ENCODE results near the gene ATG9B. TPM values are rescaled to one million over a fixed set of nuclear protein-coding genes. Genes with fewer than 3 reads are reported as not detected.
A peak's percentile ranks its signal among the peaks of the same experiment; 100 is the strongest.

ATG9B gene
- total and polyA plus RNA-seq, 2 of the 13 experiments (the other 11 are each of a cell fraction or from before 2014, with no cell fraction given): 0.24 TPM; not detected in 1

DNA sequence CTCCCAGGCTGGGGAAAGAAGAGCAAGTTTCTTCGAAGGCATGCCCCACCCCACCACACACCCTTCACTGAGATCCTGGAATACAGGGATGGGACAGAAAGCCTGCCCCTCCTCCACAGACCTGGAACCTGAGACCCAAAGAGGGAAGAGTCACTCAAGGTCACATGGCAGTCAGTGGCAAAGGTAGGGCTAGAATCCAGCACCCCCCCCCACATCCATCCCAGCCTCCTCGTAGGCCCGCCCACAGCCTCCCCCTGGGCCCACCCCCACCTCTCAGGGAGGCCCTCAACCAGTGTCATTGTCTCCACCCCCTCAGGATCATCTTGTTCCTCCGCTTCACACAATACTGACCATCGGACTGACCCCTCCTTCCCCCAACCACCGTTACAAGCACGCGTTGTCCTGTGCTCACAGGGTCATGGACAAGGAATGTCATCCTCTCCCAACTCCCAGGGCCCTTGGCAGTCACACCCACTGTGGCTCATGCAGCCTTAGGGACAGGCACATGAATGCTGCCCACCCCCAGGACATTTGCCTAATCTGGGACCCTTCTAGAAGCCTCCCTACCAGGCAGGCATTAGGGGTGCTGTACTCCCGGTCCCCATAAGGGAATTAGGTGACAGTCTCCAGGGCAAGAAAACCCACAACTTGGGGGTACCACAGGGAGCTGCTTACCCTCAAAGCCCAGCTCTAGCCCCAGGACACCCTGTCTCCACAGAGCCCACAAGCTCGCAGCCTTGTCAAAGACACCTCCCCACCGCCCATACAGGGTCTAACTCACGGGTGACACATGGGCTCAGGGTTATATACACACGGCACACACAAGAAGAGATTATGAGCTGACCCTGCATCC lies 47.5 kb downstream of the ATG9B start:
- POLR2A ChIA-PET: no interaction called here
- peaks cover 5% of the 10 kb centered on the region; the same call in 1 of the 2 replicates for H4K20me1 ChIP-seq (ENCODE audit: insufficient read depth, low read length)
- H3K79me2 ChIP-seq (ENCODE audit: insufficient read depth, low read length): no peaks in the 10 kb centered on the region
- H3K27ac ChIP-seq (ENCODE audit: extremely low read length, insufficient read depth, low read length): no peak overlapping the region
- H3K9ac ChIP-seq (ENCODE audit: insufficient read depth, low read depth, low read length): no peak overlapping the region
- H3K9me3 ChIP-seq (ENCODE audit: low read length): no peaks in the 10 kb centered on the region
- H3K27me3 ChIP-seq (ENCODE audit: control insufficient read depth in 1 of 2, insufficient read depth in 2 of 2, low read length in 2 of 2): peaks cover 16 to 74% of the 10 kb centered on the region in 2 experiments
- peaks cover 37% of the 10 kb centered on the region for H3K4me1 ChIP-seq (ENCODE audit: insufficient read depth, low read length)
- H2AFZ ChIP-seq (ENCODE audit: low read length): no peak overlapping the region
- in situ Hi-C loops (cut with HindIII; ENCODE audit: extremely low pct_ligation_motif_present, low pct_unique_long_range_greater_than_20kb) (no loop called here), intact Hi-C loops (cut with micrococcal nuclease; ENCODE audit: unreplicated experiment) (no loop called here)
- FAIRE-seq (no peak), ATAC-seq (no peak), DNase-seq (ENCODE audit: low spot score) (no peak)
- peak; percentile 90; the same call in 1 of the 2 replicates for TF ChIP-seq EZH2 (conservative IDR thresholded peaks at IDR 0.05; ENCODE audit: low read depth, low read length)
- no peak for TF ChIP-seq ZNF383 (CRISPR knock-in tag; IDR thresholded peaks at IDR 0.05; ENCODE audit: borderline replicate concordance)
- no peak for TF ChIP-seq ZNF780A (CRISPR knock-in tag; IDR thresholded peaks at IDR 0.05)
- TF ChIP-seq, protein P1, sequence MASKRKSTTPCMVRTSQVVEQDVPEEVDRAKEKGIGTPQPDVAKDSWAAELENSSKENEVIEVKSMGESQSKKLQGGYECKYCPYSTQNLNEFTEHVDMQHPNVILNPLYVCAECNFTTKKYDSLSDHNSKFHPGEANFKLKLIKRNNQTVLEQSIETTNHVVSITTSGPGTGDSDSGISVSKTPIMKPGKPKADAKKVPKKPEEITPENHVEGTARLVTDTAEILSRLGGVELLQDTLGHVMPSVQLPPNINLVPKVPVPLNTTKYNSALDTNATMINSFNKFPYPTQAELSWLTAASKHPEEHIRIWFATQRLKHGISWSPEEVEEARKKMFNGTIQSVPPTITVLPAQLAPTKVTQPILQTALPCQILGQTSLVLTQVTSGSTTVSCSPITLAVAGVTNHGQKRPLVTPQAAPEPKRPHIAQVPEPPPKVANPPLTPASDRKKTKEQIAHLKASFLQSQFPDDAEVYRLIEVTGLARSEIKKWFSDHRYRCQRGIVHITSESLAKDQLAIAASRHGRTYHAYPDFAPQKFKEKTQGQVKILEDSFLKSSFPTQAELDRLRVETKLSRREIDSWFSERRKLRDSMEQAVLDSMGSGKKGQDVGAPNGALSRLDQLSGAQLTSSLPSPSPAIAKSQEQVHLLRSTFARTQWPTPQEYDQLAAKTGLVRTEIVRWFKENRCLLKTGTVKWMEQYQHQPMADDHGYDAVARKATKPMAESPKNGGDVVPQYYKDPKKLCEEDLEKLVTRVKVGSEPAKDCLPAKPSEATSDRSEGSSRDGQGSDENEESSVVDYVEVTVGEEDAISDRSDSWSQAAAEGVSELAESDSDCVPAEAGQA (IDR thresholded peaks at IDR 0.05; ENCODE audit: low read depth): no peak
- TF ChIP-seq, protein P1 (CRISPR knock-in tag; IDR thresholded peaks at IDR 0.05; ENCODE audit: borderline replicate concordance): no peak
- H3K36me3 ChIP-seq (replicated peaks in 1 of 2; ENCODE audit: control insufficient read depth in 1 of 2, insufficient read depth in 2 of 2, low read length in 2 of 2): no peaks in the 10 kb centered on the region
- 12% methylated on average over 12 of the region's 13 CpGs for WGBS (ENCODE audit: low lambda C conversion rate)
- BruUV-seq (replicated peaks): no TSS peak
- CTCF ChIA-PET (ENCODE audit: low intra/inter-chr PET ratio, low total read pairs): no interaction called here
- no peak overlapping the region for H3K4me3 ChIP-seq (replicated peaks in 1 of 3; ENCODE audit: insufficient read depth in 1 of 3, low read depth in 2 of 3, low read length in 3 of 3)
- H3K4me2 ChIP-seq (ENCODE audit: low read depth, low read length): no peak overlapping the region
